ENCODE data around the gene SH3RF3. TPM values are rescaled to one million over a fixed set of nuclear protein-coding genes. Genes with fewer than 3 reads are reported as not detected.

SH3RF3 gene
- total and polyA plus RNA-seq, 8 donors: 7.0 to 11.1 (median 8.3) TPM

DNA sequence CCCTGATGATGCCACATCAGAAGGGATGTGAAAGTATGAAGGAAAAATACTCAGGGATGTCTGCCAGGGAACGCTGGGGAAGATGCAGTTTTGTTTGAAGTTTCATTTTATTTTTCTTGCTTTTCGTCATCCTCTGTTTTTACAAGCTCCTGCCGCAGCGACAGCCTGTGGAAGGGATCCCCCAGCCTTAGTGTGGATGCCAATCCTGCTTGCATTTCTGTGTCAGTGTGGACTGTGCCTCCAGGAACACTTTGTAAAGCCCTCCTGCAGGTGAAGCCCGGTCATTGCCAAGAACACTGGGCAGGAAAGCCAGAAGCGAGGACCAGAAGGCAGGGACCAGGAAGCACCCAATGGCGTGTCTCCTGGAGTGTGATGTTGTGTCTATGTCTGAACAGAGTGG, 250.5 kb downstream of the SH3RF3 start:
- H3K4me1 ChIP-seq: peaks cover 7 to 14% of the 10 kb centered on the region in 2 donors
- no peaks in the 10 kb centered on the region for H3K9me3 ChIP-seq
- no peak overlapping the region for H3K27ac ChIP-seq
- DNase-seq (peak in 2 of 4 donors; percentile 8 to 20), ATAC-seq (no peak)
- H3K4me3 ChIP-seq: no peak overlapping the region
- no peaks in the 10 kb centered on the region for H3K36me3 ChIP-seq
- intact Hi-C loops (cut with DNase I): no loop called here
- TF ChIP-seq, protein P1, sequence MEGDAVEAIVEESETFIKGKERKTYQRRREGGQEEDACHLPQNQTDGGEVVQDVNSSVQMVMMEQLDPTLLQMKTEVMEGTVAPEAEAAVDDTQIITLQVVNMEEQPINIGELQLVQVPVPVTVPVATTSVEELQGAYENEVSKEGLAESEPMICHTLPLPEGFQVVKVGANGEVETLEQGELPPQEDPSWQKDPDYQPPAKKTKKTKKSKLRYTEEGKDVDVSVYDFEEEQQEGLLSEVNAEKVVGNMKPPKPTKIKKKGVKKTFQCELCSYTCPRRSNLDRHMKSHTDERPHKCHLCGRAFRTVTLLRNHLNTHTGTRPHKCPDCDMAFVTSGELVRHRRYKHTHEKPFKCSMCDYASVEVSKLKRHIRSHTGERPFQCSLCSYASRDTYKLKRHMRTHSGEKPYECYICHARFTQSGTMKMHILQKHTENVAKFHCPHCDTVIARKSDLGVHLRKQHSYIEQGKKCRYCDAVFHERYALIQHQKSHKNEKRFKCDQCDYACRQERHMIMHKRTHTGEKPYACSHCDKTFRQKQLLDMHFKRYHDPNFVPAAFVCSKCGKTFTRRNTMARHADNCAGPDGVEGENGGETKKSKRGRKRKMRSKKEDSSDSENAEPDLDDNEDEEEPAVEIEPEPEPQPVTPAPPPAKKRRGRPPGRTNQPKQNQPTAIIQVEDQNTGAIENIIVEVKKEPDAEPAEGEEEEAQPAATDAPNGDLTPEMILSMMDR (IDR thresholded peaks at IDR 0.05): no peak
- H3K27me3 ChIP-seq: no peaks in the 10 kb centered on the region

DNA sequence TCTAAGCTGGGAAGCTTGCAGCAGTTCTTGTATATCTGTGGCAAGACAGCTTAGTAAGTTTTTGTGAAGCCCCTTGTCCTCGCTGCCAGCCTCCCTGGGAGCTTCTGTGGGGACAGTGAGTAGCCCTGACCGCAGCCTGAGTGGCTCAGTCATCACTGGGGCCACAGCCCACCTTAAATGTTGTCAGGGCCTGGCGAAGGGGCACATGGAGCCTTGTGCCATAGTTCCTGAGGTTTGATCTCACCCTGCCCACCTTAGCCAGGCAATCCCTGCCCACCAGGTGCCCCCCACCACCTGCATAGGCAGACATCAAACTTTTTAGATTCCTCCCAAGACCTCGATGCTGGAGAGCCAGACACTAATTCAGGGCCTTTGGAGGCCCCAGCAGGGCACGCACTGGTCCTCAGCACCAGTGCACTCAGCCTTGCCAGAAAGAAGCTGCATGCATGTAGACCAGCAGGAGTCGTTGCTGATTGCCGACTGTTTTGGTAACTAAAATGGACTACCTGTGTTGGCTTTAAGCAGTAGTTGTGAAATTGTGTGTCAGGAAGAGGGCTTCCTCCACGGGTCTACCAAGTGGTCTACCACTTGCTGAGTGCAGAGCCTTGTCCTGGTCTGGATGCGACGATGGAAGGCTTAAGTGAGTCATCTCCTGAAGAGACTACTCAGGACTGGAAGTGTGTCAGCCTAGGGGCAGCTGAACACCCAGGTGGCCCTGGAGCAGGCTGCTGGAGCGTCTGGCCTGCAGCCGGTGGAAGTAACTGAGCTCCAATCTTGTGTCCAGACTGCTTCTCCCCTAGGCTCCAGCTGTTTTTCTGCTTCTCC, 251.7 kb downstream of the SH3RF3 start:
- DNase-seq: peak in 2 of 4 donors; percentile 10 to 41
- Histone ChIP-seq H3K4me1 (peaks cover 7 to 14% of the 10 kb centered on the region in 2 donors), H3K36me3 (no peaks in the 10 kb centered on the region), H3K27me3 (no peaks in the 10 kb centered on the region), H3K4me3 (no peak overlapping the region), H3K9me3 (no peaks in the 10 kb centered on the region), H3K27ac (no peak overlapping the region)
- ATAC-seq: no peak
- TF ChIP-seq, protein P1 (IDR thresholded peaks at IDR 0.05): no peak
- intact Hi-C loops (cut with DNase I): no loop called here

DNA sequence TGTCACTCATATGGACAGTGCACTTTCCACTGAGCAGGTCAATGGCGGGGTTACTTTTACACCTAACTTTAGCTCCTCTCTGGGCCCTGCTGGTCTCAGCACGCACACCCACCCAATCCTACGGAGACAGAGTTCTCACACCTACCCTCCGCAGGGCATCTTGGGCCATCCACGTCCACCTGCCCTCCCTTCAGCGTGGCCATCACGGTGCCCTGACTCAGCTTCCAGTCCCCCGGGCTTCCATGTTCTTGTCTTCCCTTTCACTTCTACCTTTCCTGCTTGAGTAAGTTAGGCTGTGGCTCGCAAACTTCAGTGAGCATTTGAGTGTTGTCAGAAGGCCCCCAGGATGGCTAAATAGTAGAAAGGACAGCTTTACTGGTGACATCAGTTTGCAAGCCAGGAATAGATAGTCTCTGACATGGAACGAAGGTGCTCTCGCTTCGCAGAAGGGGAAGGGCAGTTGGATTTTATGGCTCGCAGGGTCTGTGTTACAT, 252.4 kb downstream of the SH3RF3 start:
- TF ChIP-seq, protein P1 (IDR thresholded peaks at IDR 0.05): no peak
- no peak overlapping the region for H3K4me3 ChIP-seq
- H3K36me3 ChIP-seq: no peaks in the 10 kb centered on the region
- intact Hi-C loops (cut with DNase I): no loop called here
- ATAC-seq: no peak
- DNase-seq: peak in 1 of 4 donors; percentile 5
- H3K27me3 ChIP-seq: no peaks in the 10 kb centered on the region
- peaks cover 7 to 14% of the 10 kb centered on the region in 2 donors for H3K4me1 ChIP-seq
- H3K27ac ChIP-seq: no peak overlapping the region
- no peaks in the 10 kb centered on the region for H3K9me3 ChIP-seq

DNA sequence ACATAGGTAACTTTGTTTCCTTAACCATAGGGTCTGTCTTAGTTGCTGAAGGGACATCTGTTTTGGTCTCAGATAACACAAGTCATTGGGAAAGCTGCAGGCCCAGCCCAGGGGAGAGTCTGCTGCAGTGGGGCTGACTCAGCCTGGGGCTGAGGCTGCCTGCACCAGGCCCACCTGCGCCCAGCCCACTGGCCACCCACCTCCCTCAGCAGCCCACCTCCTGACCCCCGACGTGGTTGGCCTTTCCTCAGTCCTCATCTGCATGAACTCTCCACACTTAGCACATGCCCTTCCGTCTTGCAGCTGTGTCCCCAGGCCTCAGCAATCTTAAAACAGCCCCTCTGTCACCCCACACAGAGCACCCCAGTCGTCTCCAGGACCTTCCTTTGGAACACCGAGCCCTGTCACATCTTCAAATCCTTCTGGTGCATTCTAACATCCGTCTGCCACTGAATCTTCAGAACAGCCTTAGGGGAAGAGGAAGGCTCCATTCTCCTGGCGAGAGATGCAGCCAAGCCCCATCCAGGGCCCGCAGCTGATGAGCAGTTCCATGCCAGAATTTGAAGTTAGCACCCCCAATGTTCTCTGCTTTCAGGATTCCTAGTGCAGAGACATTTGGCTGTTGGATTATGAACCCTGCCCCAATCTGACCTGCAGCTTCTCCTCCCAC, 253.4 kb downstream of the SH3RF3 start:
- Histone ChIP-seq H3K9me3 (no peaks in the 10 kb centered on the region), H3K36me3 (no peaks in the 10 kb centered on the region), H3K27ac (no peak overlapping the region), H3K4me1 (peaks cover 7 to 14% of the 10 kb centered on the region in 2 donors), H3K27me3 (no peaks in the 10 kb centered on the region), H3K4me3 (no peak overlapping the region)
- TF ChIP-seq, protein P1 (IDR thresholded peaks at IDR 0.05): no peak
- DNase-seq: peak in 1 of 4 donors; percentile 27
- ATAC-seq: no peak
- intact Hi-C loops (cut with DNase I): no loop called here

DNA sequence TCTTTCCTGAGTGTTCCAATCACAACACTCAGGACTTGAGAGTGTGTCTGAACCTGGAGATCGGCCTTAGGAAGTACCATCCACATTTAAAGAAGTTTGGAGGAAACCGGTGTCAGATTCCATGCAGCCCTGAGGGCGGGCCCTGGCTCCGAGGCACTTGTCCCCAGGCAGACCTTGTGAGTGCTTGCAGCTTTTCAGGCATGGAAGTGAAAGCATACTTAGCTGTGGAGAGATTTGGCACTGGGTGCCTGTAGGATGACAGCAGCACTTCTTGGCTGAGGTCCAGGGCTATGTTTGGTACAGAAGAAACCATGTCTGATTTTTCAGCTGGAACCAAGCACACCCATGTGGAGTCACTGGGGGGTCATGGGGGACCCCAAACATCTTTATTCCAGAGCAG, 253.9 kb downstream of the SH3RF3 start:
- H3K27ac ChIP-seq: peak overlapping the region in 1 of 2 donors; percentile 8
- H3K4me3 ChIP-seq: no peak overlapping the region
- TF ChIP-seq, protein P1 (IDR thresholded peaks at IDR 0.05): no peak
- H3K4me1 ChIP-seq: peaks cover 7 to 14% of the 10 kb centered on the region in 2 donors
- intact Hi-C loops (cut with DNase I): no loop called here
- ATAC-seq (peak; percentile 93), DNase-seq (peak in 3 of 4 donors; percentile 44 to 83 (median 72))
- H3K27me3 ChIP-seq: no peaks in the 10 kb centered on the region
- H3K9me3 ChIP-seq: no peaks in the 10 kb centered on the region
- H3K36me3 ChIP-seq: no peaks in the 10 kb centered on the region
